Measurements from ENCODE around the gene OSTN.
"Not testable (repeated sequence)": the region's sequence is repeated elsewhere in the genome, so short reads cannot be mapped to it uniquely, and the experiment has no call there.

The OSTN gene

DNA sequence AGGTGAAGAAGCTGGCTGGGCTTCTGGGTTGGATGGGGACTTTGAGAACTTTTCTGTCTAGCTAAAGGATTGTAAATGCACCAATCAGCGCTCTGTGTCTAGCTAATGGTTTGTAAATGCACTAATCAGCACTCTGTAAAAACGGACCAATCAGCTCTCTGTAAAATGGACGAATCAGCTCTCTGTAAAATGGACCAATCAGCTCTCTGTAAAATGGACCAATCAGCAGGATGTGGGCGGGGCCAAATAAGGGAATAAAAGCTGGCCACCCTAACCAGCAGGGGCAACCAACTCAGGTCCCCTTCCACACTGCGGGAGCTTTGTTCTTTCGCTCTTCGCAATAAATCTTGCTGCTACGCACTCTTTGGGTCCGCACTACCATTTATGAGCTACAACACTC lies 13.7 kb upstream of the OSTN start:
- H3K27ac ChIP-seq (ENCODE audit: low read length), result not testable (repeated sequence)
- WGBS (ENCODE audit: insufficient coverage, insufficient read length), result no CpG with 5 or more reads among the region's 9 CpGs

DNA sequence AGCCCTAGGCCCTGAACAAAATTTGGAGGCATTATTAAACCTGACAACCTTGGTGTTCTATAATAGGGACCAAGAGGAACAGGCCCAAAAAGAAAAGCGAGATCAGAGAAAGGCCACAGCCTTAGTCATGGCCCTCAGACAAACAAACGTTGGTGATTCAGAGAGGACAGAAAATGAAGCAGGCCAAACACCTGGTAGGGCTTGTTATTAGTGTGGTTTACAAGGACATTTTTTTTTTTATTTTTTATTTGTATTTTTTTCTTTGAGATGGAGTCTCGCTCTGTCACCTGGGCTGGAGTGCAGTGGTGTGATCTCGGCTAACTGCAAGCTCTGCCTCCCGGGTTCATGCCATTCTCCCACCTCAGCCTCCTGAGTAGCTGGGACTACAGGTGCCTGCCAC lies 10.8 kb upstream of the OSTN start:
- not testable (repeated sequence) for H3K4me3 ChIP-seq (ENCODE audit: low read length); DNase-seq (ENCODE audit: low read depth, low spot score); H3K4me1 ChIP-seq (ENCODE audit: control insufficient read depth, insufficient read depth, low read length); H3K36me3 ChIP-seq (ENCODE audit: control insufficient read depth, insufficient read depth, low read length); H3K27me3 ChIP-seq (ENCODE audit: control insufficient read depth, insufficient read depth, low read length); H3K9me3 ChIP-seq (ENCODE audit: control insufficient read depth, insufficient read depth, low read length); H3K27ac ChIP-seq (ENCODE audit: low read length)
- WGBS (ENCODE audit: insufficient coverage, insufficient read length), result no CpG with 5 or more reads among the region's 5 CpGs

More for the DNA sequence above, 13.7 kb upstream of the OSTN start:
- not testable (repeated sequence) for H3K27me3 ChIP-seq (ENCODE audit: control insufficient read depth, insufficient read depth, low read length); H3K36me3 ChIP-seq (ENCODE audit: control insufficient read depth, insufficient read depth, low read length); H3K4me3 ChIP-seq (ENCODE audit: low read length); H3K9me3 ChIP-seq (ENCODE audit: control insufficient read depth, insufficient read depth, low read length); H3K4me1 ChIP-seq (ENCODE audit: control insufficient read depth, insufficient read depth, low read length); DNase-seq (ENCODE audit: low read depth, low spot score)

DNA sequence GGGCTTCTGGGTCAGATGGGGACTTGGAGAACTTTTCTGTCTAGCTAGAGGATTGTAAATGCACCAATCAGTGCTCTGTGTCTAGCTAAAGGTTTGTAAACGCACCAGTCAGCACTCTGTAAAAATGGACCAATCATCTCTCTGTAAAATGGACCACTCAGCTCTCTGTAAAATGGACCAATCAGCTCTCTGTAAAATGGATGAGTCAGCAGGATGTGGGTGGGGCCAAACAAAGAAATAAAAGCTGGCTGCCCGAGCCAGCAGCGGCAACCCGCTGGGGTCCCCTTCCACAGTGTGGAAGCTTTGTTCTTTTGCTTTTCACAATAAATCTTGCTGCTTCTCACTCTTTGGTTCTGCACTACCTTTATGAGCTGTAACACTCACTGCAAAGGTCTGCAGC lies 6.8 kb upstream of the OSTN start:
- not testable (repeated sequence) for DNase-seq (ENCODE audit: low read depth, low spot score); H3K27ac ChIP-seq (ENCODE audit: low read length); H3K4me1 ChIP-seq (ENCODE audit: control insufficient read depth, insufficient read depth, low read length); H3K27me3 ChIP-seq (ENCODE audit: control insufficient read depth, insufficient read depth, low read length); H3K36me3 ChIP-seq (ENCODE audit: control insufficient read depth, insufficient read depth, low read length); H3K4me3 ChIP-seq (ENCODE audit: low read length); H3K9me3 ChIP-seq (ENCODE audit: control insufficient read depth, insufficient read depth, low read length)
- no CpG with 5 or more reads among the region's 4 CpGs for WGBS (ENCODE audit: insufficient coverage, insufficient read length)

DNA sequence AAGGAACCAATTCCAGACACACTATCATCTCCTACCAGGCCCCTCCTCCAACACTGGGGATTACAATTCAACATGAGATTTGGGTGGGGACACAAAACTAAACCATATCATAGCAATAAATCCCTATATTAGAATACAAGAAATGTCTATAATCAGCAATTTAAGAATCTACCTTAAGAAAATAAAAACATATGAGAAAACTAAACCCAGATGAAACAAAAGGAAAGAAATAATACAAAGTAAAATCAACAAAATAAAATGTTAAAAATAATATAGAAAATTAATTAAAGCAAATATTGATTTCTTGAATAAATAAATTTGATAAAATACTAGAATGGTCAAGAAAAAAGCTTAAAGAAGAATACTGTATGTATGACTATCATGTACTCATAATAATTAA lies 6.1 kb upstream of the OSTN start:
- no peaks in the 10 kb centered on the region for H3K27me3 ChIP-seq (ENCODE audit: control insufficient read depth, insufficient read depth, low read length)
- no peak overlapping the region for H3K27ac ChIP-seq (ENCODE audit: low read length)
- H3K36me3 ChIP-seq (ENCODE audit: control insufficient read depth, insufficient read depth, low read length), result no peaks in the 10 kb centered on the region
- no peak overlapping the region for H3K4me3 ChIP-seq (ENCODE audit: low read length)
- no peaks in the 10 kb centered on the region for H3K9me3 ChIP-seq (ENCODE audit: control insufficient read depth, insufficient read depth, low read length)
- no peak for DNase-seq (ENCODE audit: low read depth, low spot score)
- no peaks in the 10 kb centered on the region for H3K4me1 ChIP-seq (ENCODE audit: control insufficient read depth, insufficient read depth, low read length)

DNA sequence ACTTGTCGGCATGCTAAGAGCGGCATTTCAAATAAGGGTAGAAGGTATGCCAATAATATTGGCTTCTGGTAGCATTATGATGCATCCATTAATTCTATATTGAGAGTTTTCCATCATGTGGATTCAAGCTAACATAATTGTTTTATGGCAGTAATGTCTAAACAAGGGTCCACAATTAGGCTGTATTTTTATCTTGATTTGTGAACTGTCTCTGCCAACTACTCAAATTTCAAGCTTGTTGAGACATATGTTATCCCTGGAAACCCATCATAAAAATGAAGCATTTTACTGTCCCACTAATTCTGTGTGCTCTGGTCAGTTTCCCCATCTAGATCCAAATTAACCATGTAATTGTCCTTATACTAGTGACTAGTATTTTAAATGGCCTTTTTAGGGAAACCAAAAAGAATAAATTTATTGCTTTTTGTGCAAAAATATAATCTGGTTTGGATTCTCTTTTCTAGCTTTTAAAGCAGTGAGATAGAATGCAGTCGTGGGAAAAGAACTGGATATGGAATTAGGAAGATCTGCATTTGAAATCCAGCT lies 1.2 kb upstream of the OSTN start:
- no peaks in the 10 kb centered on the region for H3K36me3 ChIP-seq (ENCODE audit: control insufficient read depth, insufficient read depth, low read length)
- DNase-seq (ENCODE audit: low read depth, low spot score), result no peak
- WGBS (ENCODE audit: insufficient coverage, insufficient read length), result no CpG with 5 or more reads among the region's 3 CpGs
- no peaks in the 10 kb centered on the region for H3K9me3 ChIP-seq (ENCODE audit: control insufficient read depth, insufficient read depth, low read length)
- no peaks in the 10 kb centered on the region for H3K27me3 ChIP-seq (ENCODE audit: control insufficient read depth, insufficient read depth, low read length)
- no peak overlapping the region for H3K27ac ChIP-seq (ENCODE audit: low read length)
- no peak overlapping the region for H3K4me3 ChIP-seq (ENCODE audit: low read length)
- no peaks in the 10 kb centered on the region for H3K4me1 ChIP-seq (ENCODE audit: control insufficient read depth, insufficient read depth, low read length)

DNA sequence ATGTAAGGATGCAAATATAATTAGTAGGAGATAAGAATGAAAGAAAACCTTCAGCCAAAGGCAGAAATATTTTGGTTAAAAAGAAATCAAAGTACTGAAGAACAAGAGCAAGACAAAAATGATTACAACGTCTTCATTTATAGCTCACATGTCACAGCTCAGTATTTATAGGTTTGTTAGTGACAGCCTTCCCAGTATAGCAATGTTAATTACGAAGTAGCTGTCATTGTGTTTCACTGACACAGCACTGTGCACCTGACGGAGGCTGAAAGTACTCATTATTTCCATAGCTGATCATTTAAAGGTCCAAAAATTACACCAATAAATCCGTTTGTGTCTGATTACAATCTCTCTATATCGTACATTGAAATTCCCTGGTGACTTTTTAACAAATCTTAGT lies 561 bp upstream of the OSTN start:
- WGBS (ENCODE audit: insufficient coverage, insufficient read length), result no CpG with 5 or more reads among the region's 5 CpGs
- Histone ChIP-seq H3K36me3 (ENCODE audit: control insufficient read depth, insufficient read depth, low read length) (no peaks in the 10 kb centered on the region), H3K27me3 (ENCODE audit: control insufficient read depth, insufficient read depth, low read length) (no peaks in the 10 kb centered on the region), H3K4me3 (ENCODE audit: low read length) (no peak overlapping the region), H3K9me3 (ENCODE audit: control insufficient read depth, insufficient read depth, low read length) (no peaks in the 10 kb centered on the region), H3K4me1 (ENCODE audit: control insufficient read depth, insufficient read depth, low read length) (no peaks in the 10 kb centered on the region), H3K27ac (ENCODE audit: low read length) (no peak overlapping the region)
- no peak for DNase-seq (ENCODE audit: low read depth, low spot score)

DNA sequence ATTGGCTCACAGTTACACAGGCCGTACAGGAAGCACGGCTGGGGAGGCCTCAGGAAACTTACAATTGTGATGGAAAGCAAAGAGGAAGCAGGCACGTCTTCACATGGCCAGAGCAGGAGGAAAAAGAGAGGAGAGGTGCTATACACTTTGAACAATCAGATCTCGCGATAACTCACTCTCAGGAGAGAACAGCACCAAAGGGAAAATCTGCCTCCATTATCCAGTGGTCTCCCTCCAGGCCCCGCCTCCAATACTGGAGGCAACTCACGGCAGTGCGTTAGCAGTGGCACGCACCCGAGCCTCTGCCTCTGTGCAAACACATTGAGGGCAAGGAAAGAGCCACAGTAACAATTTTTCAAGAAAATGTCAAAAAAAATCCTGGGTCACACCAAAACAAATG lies 11.0 kb downstream of the OSTN start:
- H3K27me3 ChIP-seq (ENCODE audit: control insufficient read depth, insufficient read depth, low read length), result no peaks in the 10 kb centered on the region
- no CpG with 5 or more reads among the region's 10 CpGs for WGBS (ENCODE audit: insufficient coverage, insufficient read length)
- no peaks in the 10 kb centered on the region for H3K9me3 ChIP-seq (ENCODE audit: control insufficient read depth, insufficient read depth, low read length)
- H3K36me3 ChIP-seq (ENCODE audit: control insufficient read depth, insufficient read depth, low read length), result no peaks in the 10 kb centered on the region
- no peak overlapping the region for H3K4me3 ChIP-seq (ENCODE audit: low read length)
- H3K4me1 ChIP-seq (ENCODE audit: control insufficient read depth, insufficient read depth, low read length), result no peaks in the 10 kb centered on the region
- DNase-seq (ENCODE audit: low read depth, low spot score), result no peak
- no peak overlapping the region for H3K27ac ChIP-seq (ENCODE audit: low read length)

DNA sequence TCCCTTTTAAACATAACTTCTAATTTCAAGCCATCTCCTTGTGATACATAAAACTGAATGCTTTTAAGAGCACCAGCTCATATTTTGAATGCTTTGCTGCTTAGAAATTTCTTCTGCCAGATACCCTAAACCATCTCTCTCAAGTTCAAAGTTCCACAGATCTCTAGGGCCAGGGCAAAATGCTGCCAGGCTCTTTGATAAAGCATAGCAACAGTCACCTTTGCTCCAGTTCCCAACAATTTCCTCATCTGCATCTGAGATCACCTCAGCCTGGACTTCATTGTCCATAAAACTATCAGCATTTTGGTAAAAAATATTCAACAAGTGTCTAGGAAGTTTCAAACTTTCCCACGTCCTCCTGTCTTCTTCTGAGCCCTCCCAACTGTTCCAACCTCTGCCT lies 17.5 kb downstream of the OSTN start:
- Histone ChIP-seq H3K36me3 (ENCODE audit: control insufficient read depth, insufficient read depth, low read length) (no peaks in the 10 kb centered on the region), H3K27me3 (ENCODE audit: control insufficient read depth, insufficient read depth, low read length) (no peaks in the 10 kb centered on the region), H3K9me3 (ENCODE audit: control insufficient read depth, insufficient read depth, low read length) (no peaks in the 10 kb centered on the region), H3K27ac (ENCODE audit: low read length) (no peak overlapping the region), H3K4me1 (ENCODE audit: control insufficient read depth, insufficient read depth, low read length) (no peaks in the 10 kb centered on the region), H3K4me3 (ENCODE audit: low read length) (no peak overlapping the region)
- WGBS (ENCODE audit: insufficient coverage, insufficient read length), result no CpG with 5 or more reads among the region's 1 CpG
- no peak for DNase-seq (ENCODE audit: low read depth, low spot score)

DNA sequence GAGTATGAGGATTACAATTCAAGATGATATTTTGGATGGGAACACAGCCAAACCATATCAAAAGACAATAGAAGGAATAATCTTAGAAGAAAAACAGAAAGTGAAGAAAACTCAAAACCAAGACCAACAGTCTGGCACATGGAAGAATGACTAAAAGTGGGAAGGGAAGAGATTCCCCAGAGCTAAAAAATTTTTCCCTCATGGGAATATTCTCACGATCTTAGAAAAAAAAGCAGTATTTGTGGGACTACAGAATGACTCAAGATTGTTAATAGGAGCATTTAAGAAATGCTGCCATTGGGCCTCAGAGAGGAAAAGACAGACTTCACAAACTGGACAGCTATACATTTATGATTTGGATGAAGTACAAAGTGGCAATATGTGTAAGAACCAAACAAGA lies 18.3 kb downstream of the OSTN start:
- no peaks in the 10 kb centered on the region for H3K9me3 ChIP-seq (ENCODE audit: control insufficient read depth, insufficient read depth, low read length)
- no peaks in the 10 kb centered on the region for H3K27me3 ChIP-seq (ENCODE audit: control insufficient read depth, insufficient read depth, low read length)
- H3K27ac ChIP-seq (ENCODE audit: low read length), result no peak overlapping the region
- H3K4me3 ChIP-seq (ENCODE audit: low read length), result no peak overlapping the region
- H3K36me3 ChIP-seq (ENCODE audit: control insufficient read depth, insufficient read depth, low read length), result no peaks in the 10 kb centered on the region
- no peak for DNase-seq (ENCODE audit: low read depth, low spot score)
- H3K4me1 ChIP-seq (ENCODE audit: control insufficient read depth, insufficient read depth, low read length), result no peaks in the 10 kb centered on the region
- no CpG with 5 or more reads among the region's 1 CpG for WGBS (ENCODE audit: insufficient coverage, insufficient read length)

DNA sequence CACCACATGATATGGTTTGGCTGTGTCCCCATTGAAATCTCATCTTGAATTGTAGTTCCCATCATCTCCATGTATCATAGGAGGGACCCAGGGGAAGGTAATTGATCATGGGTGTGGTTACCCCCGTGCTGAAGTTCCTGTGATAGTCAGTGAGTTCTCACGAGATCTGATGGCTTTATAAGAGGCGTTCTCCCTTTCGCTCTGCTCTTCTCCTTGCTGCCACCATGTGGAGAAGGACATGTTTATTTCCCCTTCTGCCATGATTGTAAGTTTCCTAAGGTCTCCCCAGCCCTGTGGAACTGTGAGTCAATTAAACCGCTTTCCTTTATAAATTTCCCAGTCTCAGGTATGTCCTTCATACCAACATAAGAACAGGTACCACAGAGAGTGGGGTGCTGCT lies 21.9 kb downstream of the OSTN start:
- WGBS (ENCODE audit: insufficient coverage, insufficient read length), result no CpG with 5 or more reads among the region's 5 CpGs
- Histone ChIP-seq H3K27me3 (ENCODE audit: control insufficient read depth, insufficient read depth, low read length) (no peaks in the 10 kb centered on the region), H3K27ac (ENCODE audit: low read length) (no peak overlapping the region), H3K9me3 (ENCODE audit: control insufficient read depth, insufficient read depth, low read length) (no peaks in the 10 kb centered on the region), H3K4me3 (ENCODE audit: low read length) (no peak overlapping the region), H3K4me1 (ENCODE audit: control insufficient read depth, insufficient read depth, low read length) (no peaks in the 10 kb centered on the region), H3K36me3 (ENCODE audit: control insufficient read depth, insufficient read depth, low read length) (no peaks in the 10 kb centered on the region)
- DNase-seq (ENCODE audit: low read depth, low spot score), result no peak

DNA sequence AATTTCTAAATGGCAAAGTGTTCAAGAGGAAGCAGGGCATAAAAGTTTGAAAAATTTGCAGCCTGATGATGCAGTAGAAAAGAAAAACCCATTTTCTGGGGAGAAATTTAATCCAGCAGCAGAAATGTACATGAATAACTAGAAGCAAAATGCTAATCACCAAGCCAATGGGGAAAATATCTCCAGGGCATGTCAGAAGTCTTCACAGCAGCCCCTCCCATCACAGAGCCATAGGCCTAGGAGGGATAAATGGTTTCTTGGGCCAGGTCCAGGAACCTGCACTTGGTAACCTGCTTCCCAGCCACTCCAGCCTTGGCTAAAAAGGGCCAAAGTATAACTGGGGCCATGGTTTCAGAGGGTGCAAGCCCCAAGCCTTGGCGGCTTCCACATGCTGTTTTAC lies 22.6 kb downstream of the OSTN start:
- no peaks in the 10 kb centered on the region for H3K9me3 ChIP-seq (ENCODE audit: control insufficient read depth, insufficient read depth, low read length)
- H3K27me3 ChIP-seq (ENCODE audit: control insufficient read depth, insufficient read depth, low read length), result no peaks in the 10 kb centered on the region
- no peaks in the 10 kb centered on the region for H3K4me1 ChIP-seq (ENCODE audit: control insufficient read depth, insufficient read depth, low read length)
- no peak for DNase-seq (ENCODE audit: low read depth, low spot score)
- no peak overlapping the region for H3K4me3 ChIP-seq (ENCODE audit: low read length)
- no peak overlapping the region for H3K27ac ChIP-seq (ENCODE audit: low read length)
- H3K36me3 ChIP-seq (ENCODE audit: control insufficient read depth, insufficient read depth, low read length), result no peaks in the 10 kb centered on the region
- WGBS (ENCODE audit: insufficient coverage, insufficient read length), result no CpG with 5 or more reads among the region's 1 CpG
